ENCODE data around the gene ZFAND6.
A peak's percentile ranks its signal among the peaks of the same experiment; 100 is the strongest.
"Not testable (repeated sequence)": the region's sequence is repeated elsewhere in the genome, so short reads cannot be mapped to it uniquely, and the experiment has no call there.

The ZFAND6 gene

DNA sequence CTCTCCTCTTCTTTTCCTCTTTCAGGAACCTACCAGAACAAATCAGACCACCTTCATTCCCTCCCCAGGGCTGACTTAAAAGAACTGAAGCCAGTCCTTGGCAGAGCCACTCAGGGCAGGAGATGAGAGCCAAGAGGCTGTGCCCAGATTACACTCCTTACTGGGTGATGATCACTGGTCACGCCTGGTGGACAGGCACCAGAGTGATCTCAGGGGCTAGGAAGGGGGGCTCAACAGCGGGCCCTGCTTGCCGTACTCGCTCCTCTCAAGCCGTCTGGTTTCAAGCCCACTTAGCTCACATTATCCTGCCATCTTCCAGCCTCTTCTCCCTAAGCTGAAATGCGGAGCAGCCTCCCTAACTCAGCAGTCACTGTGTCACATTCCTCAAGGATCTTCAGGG lies 91.7 kb downstream of the ZFAND6 start:
- no peak for DNase-seq (ENCODE audit: low read depth in 2 of 2)

- no peak for DNase-seq (ENCODE audit: low read depth in 2 of 2)
Measured at GRCh38 chr15:80151576-80151975, 92.1 kb downstream of the ZFAND6 start.

DNA sequence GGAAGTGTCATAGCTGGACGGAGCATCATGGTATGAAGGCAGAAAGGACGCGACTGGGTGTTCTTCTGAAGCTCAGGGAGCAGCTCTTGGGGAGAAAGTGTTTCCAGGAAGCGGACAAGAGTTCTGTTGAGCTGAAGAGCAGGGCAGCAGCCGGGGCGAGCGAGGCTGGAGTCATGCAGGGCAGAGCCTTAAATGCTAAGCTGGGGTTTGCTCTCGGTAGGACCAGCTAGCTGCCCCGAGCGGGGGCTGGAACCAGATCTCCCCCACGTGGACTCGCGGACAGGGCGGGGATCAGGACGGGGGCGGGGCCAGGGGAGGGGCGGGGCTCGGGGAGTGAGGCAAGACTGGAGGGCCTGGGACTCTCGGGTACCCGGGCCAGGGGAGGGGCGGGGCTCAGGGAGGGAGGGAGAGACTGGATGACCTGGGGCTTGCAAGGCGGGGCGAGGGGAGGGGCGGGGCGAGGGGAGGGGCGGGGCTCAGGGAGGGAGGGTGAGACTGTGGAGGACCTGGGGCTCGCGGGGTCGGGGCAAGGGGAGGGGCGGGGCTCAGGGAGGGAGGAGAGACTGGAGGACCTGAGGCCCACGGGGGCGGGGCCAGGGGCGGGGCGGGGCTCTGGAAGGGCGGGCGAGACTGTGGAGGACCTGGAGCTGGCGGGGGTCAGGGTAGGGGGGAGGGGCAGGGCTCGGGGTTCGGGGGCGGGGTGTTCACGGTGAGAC lies 92.9 kb downstream of the ZFAND6 start:
- DNase-seq (ENCODE audit: low read depth in 2 of 2) = peak; percentile 77 to 86

DNA sequence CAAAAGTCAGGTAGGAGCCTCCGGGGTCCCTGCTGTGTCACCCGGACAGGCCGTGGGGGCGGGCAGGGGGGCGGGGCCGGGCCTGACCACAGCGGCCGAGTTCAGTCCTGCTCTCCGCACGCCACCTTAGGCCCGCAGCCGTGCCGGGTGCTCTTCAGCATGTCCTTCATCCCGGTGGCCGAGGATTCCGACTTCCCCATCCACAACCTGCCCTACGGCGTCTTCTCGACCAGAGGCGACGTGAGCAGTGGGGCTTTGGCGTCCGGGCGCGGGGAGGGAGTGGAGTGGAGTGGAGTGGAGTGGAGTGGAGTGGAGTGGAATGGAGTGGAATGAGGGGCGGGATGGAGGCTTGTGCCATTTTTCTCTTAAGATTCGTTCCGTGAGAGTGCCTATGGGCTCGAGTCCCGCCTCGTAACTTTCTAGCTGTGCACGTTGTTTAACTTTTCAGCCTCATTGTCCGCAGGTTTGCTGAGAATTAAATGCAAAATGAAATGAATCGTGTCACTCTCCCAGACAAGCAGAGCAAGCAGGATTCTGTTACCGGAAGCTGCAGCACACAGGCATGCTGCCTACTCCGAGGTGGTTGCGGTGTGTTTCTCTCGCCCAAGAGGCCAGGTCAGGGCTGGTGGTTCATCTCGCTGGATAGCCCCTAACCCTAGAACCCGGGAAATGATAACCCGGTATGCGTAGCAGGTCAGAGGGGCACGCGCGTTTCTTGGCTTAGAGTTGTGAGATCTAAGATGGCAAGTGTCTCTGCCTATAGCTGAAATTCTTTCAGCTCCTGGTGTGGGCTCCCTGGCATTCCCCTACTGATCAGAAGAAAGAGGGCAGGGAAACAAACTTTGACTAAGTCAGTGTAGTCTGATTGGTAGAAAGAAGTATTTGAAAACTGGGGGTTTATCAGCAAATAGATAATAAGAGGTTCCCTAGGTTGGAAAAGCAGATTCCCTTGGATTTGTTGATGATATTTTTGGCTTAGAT lies 93.7 kb downstream of the ZFAND6 start, which contains the start of gene FAH:
FAH (plus strand) TSS at position 104 of the 981 bp plus-strand sequence; CDS start at position 160, 56 bp downstream.
- no peak for DNase-seq (ENCODE audit: low read depth in 2 of 2)

DNA sequence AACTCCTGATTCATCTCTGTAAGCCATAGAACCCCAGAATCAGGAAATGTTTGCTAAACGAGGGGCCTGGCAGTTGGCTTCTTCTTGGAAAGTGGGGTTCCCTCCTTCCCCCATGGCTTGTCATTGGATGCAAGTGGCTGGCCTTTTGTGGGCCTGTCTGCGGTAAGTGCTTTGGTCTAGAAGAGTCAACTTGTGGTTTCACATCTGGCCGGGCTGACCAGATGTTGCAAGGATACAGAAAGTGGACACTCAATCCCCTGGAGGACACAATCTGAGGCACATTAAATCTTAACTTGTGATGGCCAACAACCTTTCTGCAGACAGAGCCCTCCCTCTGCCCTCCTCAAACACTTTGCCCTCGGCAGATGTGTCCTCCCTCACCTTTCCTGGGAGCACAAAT lies 94.4 kb downstream of the ZFAND6 start:
- no peak for DNase-seq (ENCODE audit: low read depth in 2 of 2)

DNA sequence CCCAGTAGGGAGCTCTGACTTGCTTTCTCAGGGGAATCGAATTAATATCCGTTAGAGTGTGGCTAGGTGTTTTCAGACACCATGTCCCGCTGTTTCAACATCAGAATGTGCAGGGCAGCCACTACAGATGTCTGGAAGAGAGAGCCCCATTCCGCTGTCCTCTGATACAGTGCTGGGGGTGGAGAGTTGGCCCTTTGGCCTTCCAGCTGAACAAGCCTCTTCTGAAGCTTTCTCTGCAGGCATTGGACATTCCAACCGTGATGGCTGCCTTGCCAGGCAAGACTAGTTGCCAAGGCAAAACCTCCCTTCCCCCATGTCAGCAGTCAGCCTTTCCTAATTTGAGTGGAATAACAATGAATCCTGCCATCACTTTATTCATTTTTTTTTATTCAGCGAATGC lies 94.9 kb downstream of the ZFAND6 start:
- DNase-seq (ENCODE audit: low read depth in 2 of 2) = no peak

DNA sequence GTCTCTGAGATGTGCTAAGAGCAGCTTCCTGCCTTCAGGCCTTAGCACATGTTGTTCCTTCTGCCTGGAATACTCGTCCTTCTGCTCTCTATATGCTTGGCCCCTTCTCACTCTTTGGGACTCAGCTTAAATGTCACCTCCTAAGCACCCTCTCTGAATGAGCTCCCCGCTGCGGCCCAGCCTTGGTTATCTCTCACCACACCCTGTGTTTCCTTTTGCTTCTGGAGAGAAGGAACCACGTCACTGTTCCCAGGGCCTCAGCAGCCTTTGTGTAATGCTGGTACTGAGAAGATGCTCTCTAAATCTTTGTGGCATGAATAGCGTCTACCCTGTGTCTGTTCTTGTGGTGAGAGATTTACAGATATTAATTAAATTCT lies 95.5 kb downstream of the ZFAND6 start:
- no peak for DNase-seq (ENCODE audit: low read depth in 2 of 2)

DNA sequence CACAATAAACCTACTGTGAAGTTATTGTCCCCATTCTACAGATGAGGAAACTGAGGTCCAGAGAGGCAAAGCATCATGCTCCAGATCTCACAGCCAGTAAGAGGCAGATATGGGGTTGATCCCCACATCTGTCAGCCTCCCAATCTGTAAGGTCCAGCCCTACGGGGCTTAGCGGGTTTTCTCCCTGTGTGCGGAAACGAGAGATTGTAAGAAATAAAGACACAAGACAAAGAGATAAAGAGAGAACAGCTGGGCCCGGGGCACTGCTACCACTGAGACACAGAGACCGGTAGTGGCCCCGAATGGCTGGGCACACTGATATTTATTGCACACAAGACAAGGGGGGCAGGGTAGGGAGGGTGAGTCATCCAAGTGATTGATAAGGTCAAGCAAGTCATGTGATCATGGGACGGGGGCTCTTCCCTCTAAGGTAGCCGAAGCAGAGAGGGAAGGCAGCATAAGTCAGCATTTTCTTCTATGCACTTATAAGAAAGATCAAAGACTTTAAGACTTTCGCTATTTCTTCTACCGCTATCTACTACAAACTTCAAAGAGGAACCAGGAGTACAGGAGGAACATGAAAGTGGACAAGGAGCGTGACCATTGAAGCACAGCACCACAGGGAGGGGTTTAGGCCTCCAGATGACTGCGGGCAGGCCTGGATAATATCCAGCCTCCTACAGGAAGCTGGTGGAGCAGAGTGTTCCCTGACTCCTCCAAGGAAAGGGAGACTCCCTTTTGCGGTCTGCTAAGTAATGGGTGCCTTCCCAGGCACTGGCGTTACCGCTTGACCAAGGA lies 96.1 kb downstream of the ZFAND6 start:
- not testable (repeated sequence) for DNase-seq (ENCODE audit: low read depth in 2 of 2)

GRCh38 chr15:80156176-80156720 lies 96.8 kb downstream of the ZFAND6 start:
- DNase-seq (ENCODE audit: low read depth in 2 of 2) = no peak

DNA sequence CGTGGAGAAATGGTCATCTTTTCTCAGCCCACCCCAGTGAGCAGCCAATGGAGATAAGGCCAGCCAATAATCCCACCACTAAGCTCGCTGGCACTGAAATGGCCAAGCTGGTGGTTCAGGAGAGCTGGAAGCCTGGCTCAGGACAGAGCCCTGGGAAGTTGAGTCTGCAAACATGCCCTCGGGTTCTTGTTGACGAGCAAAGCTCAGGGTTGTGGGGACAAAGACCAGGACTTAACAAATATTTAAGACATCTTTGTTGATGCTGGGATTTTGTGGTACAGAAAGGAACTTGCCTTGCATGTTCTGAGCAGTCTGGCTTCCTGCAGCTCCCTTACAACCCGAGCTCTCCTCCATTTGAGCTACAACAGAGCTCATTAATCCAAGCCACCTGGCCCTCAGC lies 97.7 kb downstream of the ZFAND6 start:
- DNase-seq (ENCODE audit: low read depth in 2 of 2) = no peak

GRCh38 chr15:80159301-80159700 lies 99.8 kb downstream of the ZFAND6 start:
- DNase-seq (ENCODE audit: low read depth in 2 of 2) = no peak

GRCh38 chr15:80159811-80160569 lies 100.5 kb downstream of the ZFAND6 start:
- DNase-seq (ENCODE audit: low read depth in 2 of 2) = no peak

- DNase-seq (ENCODE audit: low read depth in 2 of 2) = no peak
Measured at GRCh38 chr15:80160570-80161156, 101.2 kb downstream of the ZFAND6 start.

GRCh38 chr15:80161468-80162016 lies 102.1 kb downstream of the ZFAND6 start:
- no peak for DNase-seq (ENCODE audit: low read depth in 2 of 2)

GRCh38 chr15:80162059-80162554 lies 102.6 kb downstream of the ZFAND6 start:
- DNase-seq (ENCODE audit: low read depth in 2 of 2) = no peak

- no peak for DNase-seq (ENCODE audit: low read depth in 2 of 2)
Measured at GRCh38 chr15:80163217-80163616, 103.7 kb downstream of the ZFAND6 start.

DNA sequence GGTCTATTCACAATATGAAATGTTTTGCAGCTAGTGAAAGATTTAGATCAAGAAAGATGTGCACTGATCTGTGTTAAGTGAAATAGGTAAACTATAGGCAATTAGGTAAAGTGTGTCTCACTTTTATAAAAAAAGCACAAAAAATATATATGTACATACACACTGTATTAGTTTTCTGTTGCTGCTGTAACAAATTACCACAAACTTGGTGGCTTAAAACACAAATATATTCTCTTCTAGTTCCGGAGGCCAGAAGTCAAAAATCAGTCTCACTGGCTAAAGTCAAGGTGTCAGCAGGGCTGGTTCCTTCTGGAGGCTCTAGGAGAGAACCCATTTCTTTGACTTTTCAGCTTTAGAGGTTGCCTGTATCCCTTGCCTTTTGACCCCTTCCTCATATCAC lies 104.4 kb downstream of the ZFAND6 start:
- DNase-seq (ENCODE audit: low read depth in 2 of 2) = no peak

DNA sequence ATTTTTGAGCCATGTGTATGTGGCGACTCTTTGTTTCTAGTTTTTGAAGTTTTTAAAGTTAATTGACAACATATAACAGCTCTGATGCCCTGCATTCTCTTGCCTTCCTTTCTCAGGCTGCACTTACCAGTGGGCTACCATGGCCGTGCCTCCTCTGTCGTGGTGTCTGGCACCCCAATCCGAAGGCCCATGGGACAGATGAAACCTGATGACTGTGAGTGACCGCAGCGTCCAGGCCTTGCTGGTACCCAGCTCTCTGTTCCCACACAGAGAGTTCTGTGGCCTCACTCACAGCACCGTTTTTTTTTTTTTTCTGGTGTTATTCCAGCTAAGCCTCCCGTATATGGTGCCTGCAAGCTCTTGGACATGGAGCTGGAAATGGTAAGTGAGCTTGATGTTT lies 108.5 kb downstream of the ZFAND6 start:
- no peak for DNase-seq (ENCODE audit: low read depth in 2 of 2)

DNA sequence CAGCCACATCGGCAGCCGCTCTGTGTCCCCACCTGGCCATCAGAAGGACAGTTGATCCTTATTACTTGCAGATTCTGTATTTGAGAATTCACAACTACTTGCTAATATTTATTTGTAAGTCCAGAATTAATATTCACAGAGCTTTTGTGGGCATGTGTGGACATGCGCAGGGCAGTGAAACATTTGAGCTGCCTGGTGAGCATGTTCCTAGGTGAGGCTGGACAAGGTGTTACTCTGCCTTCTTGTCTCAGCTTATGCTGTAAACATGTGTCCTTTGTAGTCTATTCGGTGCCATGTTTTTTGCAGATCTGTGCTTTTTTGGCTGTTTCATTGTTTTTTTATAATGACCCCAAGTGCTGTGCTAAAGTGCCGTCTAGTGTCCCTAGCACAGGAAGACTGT lies 108.9 kb downstream of the ZFAND6 start:
- no peak for DNase-seq (ENCODE audit: low read depth in 2 of 2)

- no peak for DNase-seq (ENCODE audit: low read depth in 2 of 2)
Measured at GRCh38 chr15:80169768-80170357, 110.4 kb downstream of the ZFAND6 start.

All from stimulated activated CD8-positive, alpha-beta memory T cell treated with anti-CD3 and anti-CD28 coated beads, Interleukin-15, amount 100 ng/mL, for 4 hours (primary cell).